Aorta (tissue), 5 donors: ENCODE data around the gene KLHDC10. TPM values are rescaled to one million over a fixed set of nuclear protein-coding genes. Genes with fewer than 3 reads are reported as not detected.

Experiments
- ATAC-seq: fragments of 200-7000 bp; cut with Tn5 transposase; one replicate; pipeline ENCODE4 v1.9.1; 2022; ENCODE audit warnings: moderate library complexity; ENCODE audit not compliant: low FRiP score
- DNase-seq, 2 donors: peaks; one replicate each; pipeline ENCODE4 v3.0.0-alpha.2; 2020
- H3K27ac ChIP-seq, 2 donors: one replicate each; pipeline ENCODE4 v1.5.1; 2013; ENCODE audit warnings: low read length in 2 of 2, mild to moderate bottlenecking in 2 of 2, moderate library complexity in 2 of 2, control low read depth in 1 of 2, inconsistent platforms in 1 of 2, low read depth in 1 of 2
- H3K27me3 ChIP-seq, 2 donors: one replicate each; pipeline ENCODE4 v1.6.1; 2013; ENCODE audit warnings: control low read depth in 1 of 2, low read length in 1 of 2, mild to moderate bottlenecking in 1 of 2, moderate library complexity in 1 of 2; ENCODE audit not compliant: insufficient read depth in 2 of 2, control insufficient read depth in 1 of 2
- H3K36me3 ChIP-seq, 2 donors: one replicate each; pipeline ENCODE4 v1.6.1; 2013; ENCODE audit warnings: control low read depth in 1 of 2, low read length in 1 of 2, mild to moderate bottlenecking in 1 of 2; ENCODE audit not compliant: insufficient read depth in 2 of 2, control insufficient read depth in 1 of 2
- H3K4me1 ChIP-seq, 2 donors: one replicate each; pipeline ENCODE4 v1.6.1; 2013; ENCODE audit warnings: low read length in 2 of 2, control low read depth in 1 of 2, mild to moderate bottlenecking in 1 of 2, moderate library complexity in 1 of 2; ENCODE audit not compliant: insufficient read depth in 2 of 2, control insufficient read depth in 1 of 2
- H3K4me3 ChIP-seq, 2 donors: one replicate each; pipeline ENCODE4 v1.5.1; 2013; ENCODE audit warnings: low read length in 2 of 2, control low read depth in 1 of 2, mild to moderate bottlenecking in 1 of 2
- H3K9me3 ChIP-seq: one replicate; pipeline ENCODE4 v1.6.1; 2013; ENCODE audit warnings: mild to moderate bottlenecking, low read length; ENCODE audit not compliant: control insufficient read depth
- WGBS, 2 donors: extraction: QIAGEN DNeasy Blood & Tissue Kit; methylation state at CpG; one replicate each; pipeline ENCODE4 v1.1.7; 2013; 5-methylcytosine and 5-hydroxymethylcytosine counted together
- intact Hi-C, 2 donors: fragments of 100-400 bp; cut with DNase I; formaldehyde crosslinking; loops; one replicate each; pipeline versions ENCODE4 v1.14.2 to v1.15.0; 2022
- polyA plus RNA-seq, 2 donors: library from polyadenylated mRNA; stranded (reverse); fragments of 200-250 nt; gene quantifications; one replicate each; pipeline ENCODE4 v1.2.3, GENCODE V29; 2013
- total RNA-seq, 2 donors: library from RNA; stranded (reverse); fragmentation: NEBNext Ultra II Directional; extraction: Animal tissue kit (Norgen Biotek cat#: 25700); gene quantifications; one replicate each; pipeline ENCODE4 v1.2.1, GENCODE V29; 2021
- donor health status: healthy with polysubstance abuse.
- donor health status: Bipolar disorder and iron deficiency.
- donor health status: DM: no; HTN: no; CAD: no.
- donor health status: DM: no; HTN: no; CAD: no.
- donor health status: DM: yes; HTN: yes; CAD: no.

KLHDC10 gene
- total and polyA plus RNA-seq, 4 donors: 5.0 to 28.5 (median 18.5) TPM

- no peak overlapping the region for H3K27ac ChIP-seq
- H3K4me1 ChIP-seq: no peaks in the 10 kb centered on the region
- no peak overlapping the region for H3K4me3 ChIP-seq
- intact Hi-C loops: no loop called here
- peaks cover 3% of the 10 kb centered on the region for H3K9me3 ChIP-seq
- ATAC-seq (peak; percentile 38), DNase-seq (no peak)
- 76 to 81% methylated on average over 26 to 29 of the region's 29 CpGs for WGBS, 2 donors
- H3K36me3 ChIP-seq: no peaks in the 10 kb centered on the region
- H3K27me3 ChIP-seq: no peaks in the 10 kb centered on the region
Observed at GRCh38 chr7:130153211-130153908, 83.0 kb downstream of the KLHDC10 start.

GRCh38 chr7:130154131-130154500, 83.8 kb downstream of the KLHDC10 start:
- intact Hi-C loops: no loop called here
- H3K36me3 ChIP-seq: no peaks in the 10 kb centered on the region
- no peak overlapping the region for H3K4me3 ChIP-seq
- H3K4me1 ChIP-seq: no peaks in the 10 kb centered on the region
- DNase-seq: no peak
- no peak for ATAC-seq
- H3K27ac ChIP-seq: no peak overlapping the region
- WGBS, 2 donors: 19 to 27% methylated on average over 5 to 6 of the region's 6 CpGs
- H3K27me3 ChIP-seq: no peaks in the 10 kb centered on the region
- peaks cover 3% of the 10 kb centered on the region for H3K9me3 ChIP-seq

- Histone ChIP-seq H3K27me3 (no peaks in the 10 kb centered on the region), H3K4me3 (no peak overlapping the region), H3K36me3 (no peaks in the 10 kb centered on the region), H3K9me3 (peaks cover 3% of the 10 kb centered on the region), H3K4me1 (no peaks in the 10 kb centered on the region), H3K27ac (no peak overlapping the region)
- 67 to 68% methylated on average over 31 of the region's 31 CpGs for WGBS, 2 donors
- intact Hi-C loops: no loop called here
- no peak for ATAC-seq
- DNase-seq: no peak
Observed at GRCh38 chr7:130154501-130155317, 84.4 kb downstream of the KLHDC10 start.

- no peak overlapping the region for H3K4me3 ChIP-seq
- H3K4me1 ChIP-seq: no peaks in the 10 kb centered on the region
- ATAC-seq (no peak), DNase-seq (no peak)
- peaks cover 3% of the 10 kb centered on the region for H3K9me3 ChIP-seq
- H3K36me3 ChIP-seq: no peaks in the 10 kb centered on the region
- 98% methylated on average over 7 of the region's 7 CpGs for WGBS, 2 donors
- H3K27me3 ChIP-seq: no peaks in the 10 kb centered on the region
- intact Hi-C loops: no loop called here
- H3K27ac ChIP-seq: no peak overlapping the region
Observed at GRCh38 chr7:130156140-130156539, 85.8 kb downstream of the KLHDC10 start.

DNA sequence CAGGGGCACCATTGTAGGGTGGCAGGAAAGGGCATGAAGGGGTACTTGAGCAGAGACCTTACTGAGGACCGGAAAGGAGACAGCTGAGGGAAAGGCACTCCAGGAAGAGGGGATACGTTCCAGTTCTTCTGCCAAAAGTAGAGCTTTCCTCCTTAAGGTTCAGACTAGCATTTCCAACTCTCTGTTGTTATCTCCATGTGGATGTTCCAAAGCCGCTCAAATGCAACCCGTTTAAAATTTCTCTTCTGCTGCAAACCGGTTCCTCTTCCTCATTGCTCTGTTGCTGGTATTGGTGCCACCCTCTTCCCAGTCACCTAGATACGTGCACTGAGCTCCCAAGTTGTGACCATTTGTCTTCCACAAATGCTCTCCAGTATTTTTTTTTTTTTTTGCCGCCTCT, 87.4 kb downstream of the KLHDC10 start:
- intact Hi-C loops: no loop called here
- ATAC-seq (no peak), DNase-seq (no peak)
- H3K36me3 ChIP-seq: peaks cover 0 to 3% of the 10 kb centered on the region in 2 donors
- no peak overlapping the region for H3K27ac ChIP-seq
- peaks cover 3% of the 10 kb centered on the region for H3K9me3 ChIP-seq
- 88 to 93% methylated on average over 7 of the region's 7 CpGs for WGBS, 2 donors
- H3K4me3 ChIP-seq: no peak overlapping the region
- H3K27me3 ChIP-seq: no peaks in the 10 kb centered on the region
- no peaks in the 10 kb centered on the region for H3K4me1 ChIP-seq

DNA sequence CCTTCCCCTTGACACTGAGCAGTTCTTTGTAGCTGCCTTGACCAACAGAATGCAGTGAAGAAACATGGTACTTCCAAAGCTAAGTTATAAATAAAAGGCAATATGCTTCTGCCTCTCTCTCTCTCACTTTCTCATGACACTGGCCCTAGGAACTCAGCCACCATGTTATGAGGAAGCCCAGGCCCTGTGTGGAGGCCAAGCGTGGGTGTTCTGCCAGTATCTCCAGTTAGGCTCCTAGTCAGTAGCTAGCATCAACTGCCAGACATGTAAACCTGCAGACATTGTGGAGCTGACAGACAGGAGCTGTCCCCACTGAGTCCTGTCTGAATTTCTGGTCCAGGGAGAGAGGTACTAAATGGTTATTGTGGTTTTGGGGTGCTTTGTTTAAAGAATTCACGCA, 89.7 kb downstream of the KLHDC10 start:
- 95 to 98% methylated on average over 2 of the region's 2 CpGs for WGBS, 2 donors
- Histone ChIP-seq H3K27ac (no peak overlapping the region), H3K4me3 (no peak overlapping the region), H3K36me3 (peaks cover 4 to 5% of the 10 kb centered on the region in 2 donors), H3K4me1 (no peaks in the 10 kb centered on the region), H3K9me3 (peaks cover 3% of the 10 kb centered on the region), H3K27me3 (no peaks in the 10 kb centered on the region)
- ATAC-seq: no peak
- intact Hi-C loops: no loop called here
- no peak for DNase-seq

GRCh38 chr7:130160455-130160854, 90.1 kb downstream of the KLHDC10 start:
- H3K4me1 ChIP-seq: no peaks in the 10 kb centered on the region
- WGBS, 2 donors: 86 to 91% methylated on average over 8 of the region's 8 CpGs
- intact Hi-C loops: no loop called here
- no peak overlapping the region for H3K4me3 ChIP-seq
- peaks cover 3% of the 10 kb centered on the region for H3K9me3 ChIP-seq
- peaks cover 4 to 5% of the 10 kb centered on the region in 2 donors for H3K36me3 ChIP-seq
- no peak for ATAC-seq
- H3K27me3 ChIP-seq: no peaks in the 10 kb centered on the region
- no peak for DNase-seq
- no peak overlapping the region for H3K27ac ChIP-seq

DNA sequence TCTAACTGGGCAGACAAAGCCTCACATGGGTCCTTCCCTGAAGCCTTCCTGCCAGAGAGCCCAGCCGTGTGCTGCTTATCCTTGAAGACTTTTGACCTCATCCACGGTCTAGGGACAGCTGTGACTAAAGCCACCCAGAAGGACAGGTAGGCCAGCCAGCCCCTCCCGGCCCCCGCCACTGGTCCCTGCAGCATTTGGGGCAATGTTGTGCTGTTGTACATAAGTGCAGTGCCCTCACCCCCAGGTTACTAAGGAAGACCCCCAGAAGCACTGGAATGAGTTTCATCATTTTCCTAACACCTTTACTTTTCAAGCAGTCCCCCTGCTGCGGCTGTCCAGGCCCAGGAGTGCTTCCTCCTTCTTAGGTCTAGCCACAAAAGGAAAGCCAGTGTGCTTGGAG, 91.9 kb downstream of the KLHDC10 start:
- Histone ChIP-seq H3K27me3 (no peaks in the 10 kb centered on the region), H3K36me3 (peaks cover 4 to 5% of the 10 kb centered on the region in 2 donors), H3K9me3 (peaks cover 2% of the 10 kb centered on the region), H3K4me3 (no peak overlapping the region), H3K4me1 (no peaks in the 10 kb centered on the region), H3K27ac (no peak overlapping the region)
- DNase-seq: no peak
- WGBS, 2 donors: 94% methylated on average over 5 of the region's 5 CpGs
- intact Hi-C loops: no loop called here
- no peak for ATAC-seq
